Measurements from ENCODE around the gene ATP2B2.

DNA sequence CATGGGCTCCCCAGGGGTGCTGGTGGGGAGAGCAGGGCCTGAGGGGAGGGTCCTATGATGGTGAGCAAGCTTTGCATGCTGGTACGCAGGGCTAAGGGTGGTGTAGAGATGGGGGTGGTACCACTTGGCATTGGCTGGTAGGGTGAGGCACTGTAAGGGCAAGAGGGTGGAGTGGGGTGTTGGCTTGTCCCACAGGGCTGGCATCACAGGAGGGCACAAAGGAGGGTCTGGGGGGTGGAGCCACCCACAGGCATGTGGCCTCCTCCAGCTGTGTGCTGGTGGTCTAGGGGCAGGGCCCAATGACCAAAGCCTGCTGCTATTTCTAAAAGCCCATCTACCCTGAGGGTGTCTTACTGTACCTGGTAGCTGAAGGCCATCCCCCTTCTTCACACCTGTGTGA, 119.3 kb downstream of the ATP2B2 start:
- TF ChIP-seq MYC (IDR thresholded peaks at IDR 0.05; ENCODE audit: borderline replicate concordance, low read length): no peak
- TF ChIP-seq, protein P1, sequence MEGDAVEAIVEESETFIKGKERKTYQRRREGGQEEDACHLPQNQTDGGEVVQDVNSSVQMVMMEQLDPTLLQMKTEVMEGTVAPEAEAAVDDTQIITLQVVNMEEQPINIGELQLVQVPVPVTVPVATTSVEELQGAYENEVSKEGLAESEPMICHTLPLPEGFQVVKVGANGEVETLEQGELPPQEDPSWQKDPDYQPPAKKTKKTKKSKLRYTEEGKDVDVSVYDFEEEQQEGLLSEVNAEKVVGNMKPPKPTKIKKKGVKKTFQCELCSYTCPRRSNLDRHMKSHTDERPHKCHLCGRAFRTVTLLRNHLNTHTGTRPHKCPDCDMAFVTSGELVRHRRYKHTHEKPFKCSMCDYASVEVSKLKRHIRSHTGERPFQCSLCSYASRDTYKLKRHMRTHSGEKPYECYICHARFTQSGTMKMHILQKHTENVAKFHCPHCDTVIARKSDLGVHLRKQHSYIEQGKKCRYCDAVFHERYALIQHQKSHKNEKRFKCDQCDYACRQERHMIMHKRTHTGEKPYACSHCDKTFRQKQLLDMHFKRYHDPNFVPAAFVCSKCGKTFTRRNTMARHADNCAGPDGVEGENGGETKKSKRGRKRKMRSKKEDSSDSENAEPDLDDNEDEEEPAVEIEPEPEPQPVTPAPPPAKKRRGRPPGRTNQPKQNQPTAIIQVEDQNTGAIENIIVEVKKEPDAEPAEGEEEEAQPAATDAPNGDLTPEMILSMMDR (IDR thresholded peaks at IDR 0.05): no peak
